Type B pancreatic cell (in vitro differentiated cells): ENCODE data around the gene SGSH. TPM values are rescaled to one million over a fixed set of nuclear protein-coding genes. Genes with fewer than 3 reads are reported as not detected.

Source experiments
- DNase-seq: peaks from one replicate; pipeline ENCODE4 v3.0.0; 2021; ENCODE audit warnings: mixed read lengths; ENCODE audit not compliant: unreplicated experiment; ENCODE audit errors: extremely low spot score
- H3K27ac Mint-ChIP-seq: 2 replicates; pipeline ENCODE4 v1.8.0; 2021; ENCODE audit warnings: mild to moderate bottlenecking, mixed read lengths
- H3K27me3 Mint-ChIP-seq: 2 replicates; pipeline ENCODE4 v1.8.0; 2021; ENCODE audit warnings: mixed read lengths
- H3K36me3 Mint-ChIP-seq: 2 replicates; pipeline ENCODE4 v1.8.0; 2021; ENCODE audit warnings: mixed read lengths
- H3K4me1 Mint-ChIP-seq: one replicate; pipeline ENCODE4 v1.8.0; 2021; ENCODE audit warnings: mixed read lengths; ENCODE audit not compliant: unreplicated experiment
- H3K4me3 Mint-ChIP-seq: 2 replicates; pipeline ENCODE4 v1.8.0; 2021; ENCODE audit warnings: mild to moderate bottlenecking, mixed read lengths
- H3K9me3 Mint-ChIP-seq: 2 replicates; pipeline ENCODE4 v1.8.0; 2021; ENCODE audit warnings: mixed read lengths
- CTCF ChIP-seq: fragments of 200-600 bp; sonication (generic); conservative IDR thresholded peaks from 2 replicates; pipeline ENCODE4 v1.5.0; 2021; ENCODE audit warnings: antibody characterized with exemption, mild to moderate bottlenecking
- total RNA-seq: library from RNA; stranded (reverse); gene quantifications from 2 replicates; pipeline ENCODE4 v1.2.1, GENCODE V29; 2021; ENCODE audit warnings: low replicate concordance

The SGSH gene
- total RNA-seq, 1 donor from 2014 or later = 40.5 TPM

GRCh38 chr17:80227156-80227555 lies 7.0 kb upstream of the SGSH start:
- no peak for DNase-seq
- H3K4me3 Mint-ChIP-seq = no peak overlapping the region
- no peak overlapping the region for H3K27ac Mint-ChIP-seq
- peaks cover 5% of the 10 kb centered on the region for H3K9me3 Mint-ChIP-seq
- H3K36me3 Mint-ChIP-seq = peaks cover 24% of the 10 kb centered on the region
- peaks cover 16% of the 10 kb centered on the region for H3K4me1 Mint-ChIP-seq
- TF ChIP-seq CTCF = no peak
- no peaks in the 10 kb centered on the region for H3K27me3 Mint-ChIP-seq

DNA sequence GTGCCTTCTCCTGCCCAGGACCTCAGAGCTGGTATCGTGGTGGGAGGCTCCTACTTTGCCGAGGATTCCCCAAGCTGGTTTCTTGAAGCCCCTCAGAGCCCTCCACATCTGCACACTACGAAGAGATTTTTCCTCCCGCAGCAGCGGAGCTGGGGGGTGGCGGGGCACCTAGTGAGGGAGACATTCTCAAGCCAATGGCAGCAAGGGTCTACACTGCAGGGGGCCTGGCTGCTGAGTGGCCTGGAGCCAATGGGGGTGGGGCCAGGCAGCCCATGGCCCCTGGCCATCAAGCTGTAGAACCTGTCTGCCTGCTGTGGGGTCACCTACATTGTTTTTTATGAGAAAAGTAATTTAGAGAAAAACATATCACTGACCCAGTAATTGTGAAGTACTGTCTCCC lies 5.1 kb upstream of the SGSH start:
- H3K9me3 Mint-ChIP-seq = no peaks in the 10 kb centered on the region
- H3K36me3 Mint-ChIP-seq = peaks cover 12% of the 10 kb centered on the region
- H3K4me3 Mint-ChIP-seq = no peak overlapping the region
- DNase-seq = no peak
- TF ChIP-seq CTCF = no peak
- peaks cover 16% of the 10 kb centered on the region for H3K4me1 Mint-ChIP-seq
- H3K27ac Mint-ChIP-seq = peak overlapping the region; percentile 31
- no peaks in the 10 kb centered on the region for H3K27me3 Mint-ChIP-seq

GRCh38 chr17:80224683-80225082 lies 4.5 kb upstream of the SGSH start:
- Mint-ChIP-seq H3K4me1 (peaks cover 16% of the 10 kb centered on the region), H3K9me3 (no peaks in the 10 kb centered on the region), H3K36me3 (peaks cover 9% of the 10 kb centered on the region), H3K4me3 (no peak overlapping the region), H3K27me3 (no peaks in the 10 kb centered on the region), H3K27ac (no peak overlapping the region)
- DNase-seq = no peak
- TF ChIP-seq CTCF = no peak

DNA sequence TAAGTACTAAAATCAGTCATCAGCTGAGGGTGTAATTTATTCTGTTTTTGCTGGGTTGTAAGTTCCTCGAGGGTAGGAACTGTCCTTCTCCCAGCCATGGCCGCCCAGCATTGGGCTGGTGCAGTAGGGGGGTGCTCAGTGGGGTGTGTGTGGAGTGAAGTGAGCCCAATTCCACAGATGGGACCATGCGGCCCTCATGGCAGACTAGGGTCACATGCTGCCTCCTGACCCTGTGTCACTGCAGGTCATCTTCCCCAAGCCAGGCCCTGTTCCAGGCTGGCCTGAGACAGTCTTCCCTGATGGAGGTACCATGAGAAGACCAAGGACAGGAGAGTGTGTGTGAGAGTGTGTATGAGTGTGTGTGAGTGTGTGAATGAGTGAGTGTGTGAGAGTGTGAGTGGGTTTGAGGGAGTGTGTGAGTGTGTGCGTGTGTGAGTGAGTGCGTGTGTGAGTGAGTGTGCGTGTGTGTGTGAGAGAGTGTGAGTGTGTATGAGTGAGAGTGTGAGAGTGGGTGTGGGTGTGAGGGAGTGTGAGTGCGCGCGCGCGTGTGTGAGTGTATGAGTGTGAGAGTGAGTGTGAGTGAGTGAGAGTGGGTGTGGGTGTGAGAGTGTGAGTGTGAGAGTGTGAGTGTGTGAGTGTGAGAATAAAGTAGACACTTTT lies 3.8 kb upstream of the SGSH start:
- Mint-ChIP-seq H3K27me3 (no peaks in the 10 kb centered on the region), H3K4me3 (no peak overlapping the region), H3K36me3 (peaks cover 9% of the 10 kb centered on the region), H3K9me3 (no peaks in the 10 kb centered on the region), H3K27ac (peak overlapping the region; percentile 19), H3K4me1 (peaks cover 22% of the 10 kb centered on the region)
- DNase-seq = no peak
- TF ChIP-seq CTCF = no peak

DNA sequence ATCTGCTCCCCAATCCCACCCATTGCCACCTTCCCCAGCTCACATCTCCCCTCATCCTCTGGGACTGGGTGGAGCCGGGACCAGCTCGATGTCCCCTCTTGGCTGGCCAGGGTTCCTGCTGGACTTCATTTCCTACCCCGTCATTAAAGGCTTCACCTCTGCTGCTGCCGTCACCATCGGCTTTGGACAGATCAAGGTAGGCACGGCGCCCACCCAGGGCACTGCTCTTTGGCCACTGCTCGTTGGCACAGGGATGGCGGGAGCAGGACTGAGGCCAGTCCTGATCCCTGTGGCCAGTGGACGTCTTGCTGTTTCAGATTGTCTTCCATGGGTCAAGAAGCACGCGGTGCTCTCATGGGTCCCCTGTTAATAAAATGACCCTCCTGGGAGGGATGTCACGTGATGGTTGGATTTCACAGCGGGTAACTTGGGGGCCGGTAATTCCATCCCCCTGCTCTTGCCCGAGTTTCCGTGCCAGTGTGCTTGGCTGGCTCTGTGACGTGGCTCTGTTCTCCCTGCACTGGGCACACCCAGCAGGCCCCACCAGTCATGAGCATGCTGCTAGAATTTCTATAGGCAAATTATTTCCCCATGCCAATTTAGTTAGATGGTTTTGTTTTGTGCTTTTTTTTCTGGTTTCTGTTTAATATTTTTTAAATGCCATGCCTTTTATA lies 3.1 kb upstream of the SGSH start:
- DNase-seq = no peak
- H3K27ac Mint-ChIP-seq = peak overlapping the region; percentile 34
- no peaks in the 10 kb centered on the region for H3K9me3 Mint-ChIP-seq
- no peak for TF ChIP-seq CTCF
- H3K27me3 Mint-ChIP-seq = no peaks in the 10 kb centered on the region
- peaks cover 9% of the 10 kb centered on the region for H3K36me3 Mint-ChIP-seq
- peaks cover 28% of the 10 kb centered on the region for H3K4me1 Mint-ChIP-seq
- H3K4me3 Mint-ChIP-seq = peak overlapping the region; percentile 71
